B cell (primary cell): Measurements from ENCODE around the gene EMC6.

ENCODE experiments used
- EZH2 ChIP-seq: IDR thresholded peaks from 2 replicates; pipeline ENCODE4 v1.6.1; 2012; ENCODE audit warnings: borderline replicate concordance, low read depth, mild to moderate bottlenecking, moderate library complexity, low read length; ENCODE audit not compliant: insufficient read depth, poor library complexity, severe bottlenecking
- TF ChIP-seq, protein P1 (sequence below): fragments of 200-600 bp; IDR thresholded peaks from one replicate; pipeline ENCODE4 v1.8.0; 2022; ENCODE audit warnings: antibody characterized with exemption, mild to moderate bottlenecking

DNA sequence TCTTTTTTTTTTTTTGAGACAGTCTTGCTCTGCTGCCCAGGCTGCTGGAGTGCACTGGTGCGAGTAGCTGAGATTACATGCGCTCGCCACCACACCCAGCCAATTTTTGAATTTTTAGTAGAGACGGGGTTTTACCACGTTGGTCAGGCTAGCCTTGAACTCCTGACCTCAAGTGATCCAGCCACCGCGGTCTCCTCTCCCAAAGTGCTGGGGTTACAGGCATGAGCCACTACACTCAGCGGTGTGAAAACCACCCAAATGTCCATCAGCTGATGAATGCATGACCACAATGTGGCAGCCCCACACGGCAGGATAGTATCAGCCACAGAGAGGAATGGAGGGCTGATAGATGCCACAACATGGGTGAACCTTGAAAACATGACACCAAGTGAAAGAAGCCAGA, 25.2 kb downstream of the EMC6 start:
- TF ChIP-seq, protein P1, sequence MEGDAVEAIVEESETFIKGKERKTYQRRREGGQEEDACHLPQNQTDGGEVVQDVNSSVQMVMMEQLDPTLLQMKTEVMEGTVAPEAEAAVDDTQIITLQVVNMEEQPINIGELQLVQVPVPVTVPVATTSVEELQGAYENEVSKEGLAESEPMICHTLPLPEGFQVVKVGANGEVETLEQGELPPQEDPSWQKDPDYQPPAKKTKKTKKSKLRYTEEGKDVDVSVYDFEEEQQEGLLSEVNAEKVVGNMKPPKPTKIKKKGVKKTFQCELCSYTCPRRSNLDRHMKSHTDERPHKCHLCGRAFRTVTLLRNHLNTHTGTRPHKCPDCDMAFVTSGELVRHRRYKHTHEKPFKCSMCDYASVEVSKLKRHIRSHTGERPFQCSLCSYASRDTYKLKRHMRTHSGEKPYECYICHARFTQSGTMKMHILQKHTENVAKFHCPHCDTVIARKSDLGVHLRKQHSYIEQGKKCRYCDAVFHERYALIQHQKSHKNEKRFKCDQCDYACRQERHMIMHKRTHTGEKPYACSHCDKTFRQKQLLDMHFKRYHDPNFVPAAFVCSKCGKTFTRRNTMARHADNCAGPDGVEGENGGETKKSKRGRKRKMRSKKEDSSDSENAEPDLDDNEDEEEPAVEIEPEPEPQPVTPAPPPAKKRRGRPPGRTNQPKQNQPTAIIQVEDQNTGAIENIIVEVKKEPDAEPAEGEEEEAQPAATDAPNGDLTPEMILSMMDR, result no peak
- no peak for TF ChIP-seq EZH2
